Small intestine (tissue), 7 donors: ENCODE results near the gene PKNOX2. TPM values are rescaled to one million over a fixed set of nuclear protein-coding genes. Genes with fewer than 3 reads are reported as not detected.

Experiments
- DNase-seq, 2 donors: peaks; one replicate each; pipeline versions ENCODE4 v3.0.0 to v3.0.0-alpha.2; 2013
- FAIRE-seq: peaks from 2 replicates; lab custom pipeline; 2012; peaks lifted over from hg19 to GRCh38; lab: Jason Lieb, UNC
- H3K27ac ChIP-seq, 3 donors: one replicate each; pipeline ENCODE4 v1.5.1; 2013; ENCODE audit warnings: low read length in 2 of 3, mild to moderate bottlenecking in 2 of 3, control low read depth in 1 of 3, inconsistent platforms in 1 of 3, low read depth in 1 of 3, moderate library complexity in 1 of 3
- H3K27me3 ChIP-seq, 3 donors: one replicate each; pipeline ENCODE4 v1.6.1; 2013; ENCODE audit warnings: low read length in 3 of 3, inconsistent platforms in 1 of 3; ENCODE audit not compliant: control insufficient read depth in 3 of 3, insufficient read depth in 3 of 3
- H3K36me3 ChIP-seq, 3 donors: one replicate each; pipeline ENCODE4 v1.6.1; 2013; ENCODE audit warnings: low read length in 3 of 3, inconsistent platforms in 1 of 3, low read depth in 1 of 3, mild to moderate bottlenecking in 1 of 3, moderate library complexity in 1 of 3; ENCODE audit not compliant: control insufficient read depth in 3 of 3, insufficient read depth in 2 of 3
- H3K4me1 ChIP-seq, 3 donors: one replicate each; pipeline ENCODE4 v1.6.1; 2013; ENCODE audit warnings: low read length in 2 of 3, inconsistent platforms in 1 of 3, low read depth in 1 of 3, mild to moderate bottlenecking in 1 of 3, moderate library complexity in 1 of 3; ENCODE audit not compliant: control insufficient read depth in 3 of 3, insufficient read depth in 2 of 3
- H3K4me3 ChIP-seq, 3 donors: one replicate each; pipeline ENCODE4 v1.5.1; 2013; ENCODE audit warnings: low read length in 3 of 3, control low read depth in 1 of 3, inconsistent platforms in 1 of 3, low read depth in 1 of 3, mild to moderate bottlenecking in 1 of 3, moderate library complexity in 1 of 3
- H3K9me3 ChIP-seq, 2 donors: one replicate each; pipeline ENCODE4 v1.6.1; 2013; ENCODE audit warnings: low read depth in 1 of 2, low read length in 1 of 2; ENCODE audit not compliant: control insufficient read depth in 2 of 2, insufficient read depth in 1 of 2
- WGBS, 3 donors: extraction: QIAGEN DNeasy Blood & Tissue Kit; methylation state at CpG; one replicate each; pipeline ENCODE4 v1.1.7; 2013; 5-methylcytosine and 5-hydroxymethylcytosine counted together
- polyA plus RNA-seq, 4 donors: library from polyadenylated mRNA; stranded (reverse) in 3 of 4; unstranded in 1 of 4; fragments of 200-250 nt in 3 of 4; fragments of 120-200 nt in 1 of 4; gene quantifications; one replicate each; pipeline versions ENCODE4 v1.2.1 to v1.2.3, GENCODE V29; 2013
- donor health status: healthy with polysubstance abuse.
- donor health status: control.
- donor health status: control.
- donor health status: Bipolar disorder and iron deficiency.
- donor health status: healthy.

Gene PKNOX2
- polyA plus RNA-seq, 4 donors: 1.1 to 2.5 (median 1.2) TPM; not detected in 1

DNA sequence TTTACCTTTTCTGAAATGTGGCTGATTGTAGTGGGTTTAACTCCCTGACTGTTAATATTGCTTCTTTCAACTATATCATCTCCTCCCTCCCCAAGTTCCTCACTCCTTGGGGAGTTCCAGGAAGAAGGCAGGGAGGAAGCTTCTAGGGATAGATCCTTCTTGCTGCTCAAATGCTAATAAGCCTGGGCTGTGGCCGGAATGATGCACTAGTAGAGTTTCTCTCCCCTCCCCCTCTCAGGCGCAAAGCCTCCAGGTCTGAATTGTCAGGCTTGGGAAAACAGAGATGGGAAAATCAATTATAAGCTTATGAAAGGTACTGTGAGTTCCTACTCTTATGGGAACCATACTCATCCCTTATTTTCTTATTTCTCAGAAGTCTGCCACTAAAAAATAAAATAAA, 300.7 kb downstream of the PKNOX2 start:
- WGBS, 3 donors: 49 to 83% (median 73%) methylated on average over 2 of the region's 2 CpGs
- peaks cover 0 to 3% (median 0%) of the 10 kb centered on the region in 3 donors for H3K27me3 ChIP-seq
- FAIRE-seq: no peak

DNA sequence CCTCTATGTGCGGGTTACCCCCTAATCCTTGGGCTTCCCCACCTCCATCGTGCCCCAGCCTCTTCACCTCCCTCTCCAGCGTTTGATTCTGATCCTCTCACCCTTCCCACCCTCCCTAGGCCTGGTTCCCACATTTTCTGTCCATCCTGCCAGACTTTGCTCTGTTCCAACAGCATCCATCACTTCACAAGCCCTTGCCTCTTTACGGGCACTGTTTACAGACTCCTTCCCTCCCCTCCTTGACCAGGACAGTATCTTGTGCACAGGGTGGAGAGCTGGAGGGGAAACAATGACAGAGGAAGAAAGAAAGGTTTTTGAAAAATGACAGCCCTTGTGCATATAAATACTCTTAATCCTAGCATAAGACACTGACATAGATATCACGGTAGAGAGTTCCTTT, 301.1 kb downstream of the PKNOX2 start:
- DNase-seq: no peak
- no peaks in the 10 kb centered on the region for H3K36me3 ChIP-seq
- FAIRE-seq: no peak
- peaks cover 0 to 3% (median 0%) of the 10 kb centered on the region in 3 donors for H3K27me3 ChIP-seq
- no peaks in the 10 kb centered on the region for H3K9me3 ChIP-seq
- no peak overlapping the region for H3K27ac ChIP-seq
- 44 to 49% (median 47%) methylated on average over 5 of the region's 5 CpGs for WGBS, 3 donors
- H3K4me1 ChIP-seq: no peaks in the 10 kb centered on the region
- no peak overlapping the region for H3K4me3 ChIP-seq

More for the DNA sequence above, 300.7 kb downstream of the PKNOX2 start:
- no peak overlapping the region for H3K4me3 ChIP-seq
- no peaks in the 10 kb centered on the region for H3K36me3 ChIP-seq
- no peak for DNase-seq
- H3K27ac ChIP-seq: no peak overlapping the region
- H3K9me3 ChIP-seq: no peaks in the 10 kb centered on the region
- H3K4me1 ChIP-seq: no peaks in the 10 kb centered on the region

DNA sequence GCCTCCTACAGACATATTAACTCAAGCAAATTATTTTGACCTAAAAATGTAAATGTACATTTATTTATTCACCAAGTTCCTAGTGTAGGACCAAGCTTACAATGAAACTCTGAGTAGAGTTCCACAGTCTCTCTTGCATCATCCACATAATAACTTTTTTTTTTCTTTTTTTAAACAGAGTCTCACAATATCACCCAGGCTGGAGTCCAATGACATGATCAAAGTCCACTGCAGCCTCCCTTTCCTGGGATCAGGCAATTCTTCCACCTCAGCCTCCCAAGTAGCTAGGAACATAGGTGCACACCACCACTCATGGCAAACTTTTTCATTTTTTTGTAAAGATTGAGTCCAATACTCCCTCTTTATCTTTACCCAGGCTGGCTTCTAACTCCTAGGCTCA, 303.5 kb downstream of the PKNOX2 start:
- Histone ChIP-seq H3K27ac (no peak overlapping the region), H3K27me3 (peaks cover 0 to 3% (median 0%) of the 10 kb centered on the region in 3 donors), H3K4me3 (no peak overlapping the region), H3K9me3 (no peaks in the 10 kb centered on the region), H3K36me3 (no peaks in the 10 kb centered on the region), H3K4me1 (no peaks in the 10 kb centered on the region)
- no peak for FAIRE-seq
- peak; percentile 5 to 10 for DNase-seq

DNA sequence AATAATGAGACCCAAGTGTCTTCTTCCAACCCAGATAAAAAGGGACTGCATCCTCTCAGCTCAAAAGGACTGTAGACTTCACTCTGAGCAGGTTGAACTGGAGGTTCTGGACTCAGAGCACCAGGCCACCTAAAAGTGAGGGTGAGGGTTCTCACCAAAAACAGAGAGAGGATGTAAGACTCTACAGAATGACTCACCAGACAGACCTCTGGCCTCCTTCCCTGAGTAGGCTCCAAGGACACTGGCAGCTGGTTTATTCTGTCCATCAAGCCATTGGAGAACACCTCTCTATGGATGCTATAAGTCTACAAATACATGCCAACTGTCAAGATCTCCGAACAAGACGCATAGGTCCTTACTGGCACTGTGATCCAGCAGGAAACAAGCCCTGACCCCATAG, 304.3 kb downstream of the PKNOX2 start:
- H3K27ac ChIP-seq: no peak overlapping the region
- H3K36me3 ChIP-seq: no peaks in the 10 kb centered on the region
- peaks cover 0 to 3% (median 0%) of the 10 kb centered on the region in 3 donors for H3K27me3 ChIP-seq
- FAIRE-seq (no peak), DNase-seq (no peak)
- no peak overlapping the region for H3K4me3 ChIP-seq
- no peaks in the 10 kb centered on the region for H3K4me1 ChIP-seq
- 95 to 100% (median 98%) methylated on average over 2 of the region's 2 CpGs for WGBS, 3 donors
- no peaks in the 10 kb centered on the region for H3K9me3 ChIP-seq

DNA sequence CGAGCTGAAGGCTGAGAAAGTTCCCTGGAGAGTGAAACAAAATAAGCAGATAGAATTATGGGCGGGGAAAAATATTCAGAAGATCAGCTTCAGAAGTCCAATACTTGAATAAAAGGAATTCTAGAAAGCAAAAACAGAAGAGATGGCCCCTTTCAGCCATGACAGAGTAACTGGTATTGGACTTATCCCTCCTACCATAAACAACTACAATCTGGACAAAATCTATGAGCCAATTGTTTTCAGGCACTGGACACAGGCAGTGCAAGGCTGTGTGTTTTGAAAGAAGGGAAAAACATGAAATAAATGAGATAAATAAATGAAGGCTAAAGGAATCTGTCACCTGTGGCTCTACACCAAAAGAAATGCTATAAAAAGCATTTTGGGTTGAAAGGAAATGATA, 305.8 kb downstream of the PKNOX2 start:
- no peak for FAIRE-seq
- no peaks in the 10 kb centered on the region for H3K4me1 ChIP-seq
- no peak overlapping the region for H3K4me3 ChIP-seq
- no peaks in the 10 kb centered on the region for H3K27me3 ChIP-seq
- no peak for DNase-seq
- H3K27ac ChIP-seq: no peak overlapping the region
- H3K9me3 ChIP-seq: no peaks in the 10 kb centered on the region
- WGBS, 3 donors: 58 to 75% (median 68%) methylated on average over 2 of the region's 2 CpGs
- H3K36me3 ChIP-seq: no peaks in the 10 kb centered on the region

DNA sequence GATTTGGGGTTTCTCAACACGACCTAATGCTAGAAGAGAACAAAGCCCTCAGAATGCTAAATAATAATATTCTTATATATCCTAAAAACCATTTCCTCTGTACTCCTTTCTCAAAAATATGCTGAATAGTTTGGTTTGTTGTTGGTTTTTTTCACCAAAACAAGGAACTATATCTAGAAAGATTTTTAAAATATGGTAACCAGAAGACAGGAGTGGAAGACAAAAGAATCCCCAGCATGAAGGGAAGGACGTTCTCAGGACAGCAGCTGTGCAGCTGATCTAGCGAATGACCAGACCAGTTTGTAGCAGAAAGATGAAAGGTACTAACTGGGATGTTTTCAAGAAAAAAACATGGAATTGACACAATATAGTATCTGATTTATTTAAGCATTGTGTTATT, 312.2 kb downstream of the PKNOX2 start:
- 44 to 67% (median 47%) methylated on average over 3 of the region's 3 CpGs for WGBS, 3 donors
- FAIRE-seq: no peak

DNA sequence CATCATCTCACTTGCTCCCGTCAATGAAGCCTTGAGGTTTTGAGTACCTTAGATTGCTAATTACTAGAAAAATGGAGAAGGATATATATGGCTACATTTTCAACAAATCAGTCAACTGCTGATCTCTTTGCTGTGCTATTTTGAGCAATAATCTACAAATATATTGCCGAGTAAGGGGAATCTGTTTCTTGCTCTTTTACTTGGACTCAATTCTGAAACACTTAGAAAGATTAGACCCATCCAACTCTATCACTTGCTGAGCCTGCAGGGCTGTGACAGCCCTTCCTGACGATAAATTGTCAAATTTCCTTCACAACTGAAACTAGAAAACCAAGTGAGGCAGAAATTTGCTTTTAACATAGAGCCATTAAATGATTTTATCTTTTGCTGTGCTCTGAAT, 314.6 kb downstream of the PKNOX2 start:
- H3K27me3 ChIP-seq: peaks cover 0 to 3% (median 0%) of the 10 kb centered on the region in 3 donors
- H3K9me3 ChIP-seq: no peaks in the 10 kb centered on the region
- FAIRE-seq (no peak), DNase-seq (no peak)
- WGBS, 3 donors: 81 to 83% (median 83%) methylated on average over 3 of the region's 3 CpGs
- no peak overlapping the region for H3K4me3 ChIP-seq
- H3K36me3 ChIP-seq: no peaks in the 10 kb centered on the region
- H3K4me1 ChIP-seq: no peaks in the 10 kb centered on the region
- no peak overlapping the region for H3K27ac ChIP-seq

More for the DNA sequence above, 312.2 kb downstream of the PKNOX2 start:
- no peaks in the 10 kb centered on the region for H3K9me3 ChIP-seq
- no peak overlapping the region for H3K4me3 ChIP-seq
- peaks cover 0 to 3% (median 0%) of the 10 kb centered on the region in 3 donors for H3K27me3 ChIP-seq
- no peaks in the 10 kb centered on the region for H3K4me1 ChIP-seq
- H3K27ac ChIP-seq: no peak overlapping the region
- DNase-seq: no peak
- no peaks in the 10 kb centered on the region for H3K36me3 ChIP-seq

DNA sequence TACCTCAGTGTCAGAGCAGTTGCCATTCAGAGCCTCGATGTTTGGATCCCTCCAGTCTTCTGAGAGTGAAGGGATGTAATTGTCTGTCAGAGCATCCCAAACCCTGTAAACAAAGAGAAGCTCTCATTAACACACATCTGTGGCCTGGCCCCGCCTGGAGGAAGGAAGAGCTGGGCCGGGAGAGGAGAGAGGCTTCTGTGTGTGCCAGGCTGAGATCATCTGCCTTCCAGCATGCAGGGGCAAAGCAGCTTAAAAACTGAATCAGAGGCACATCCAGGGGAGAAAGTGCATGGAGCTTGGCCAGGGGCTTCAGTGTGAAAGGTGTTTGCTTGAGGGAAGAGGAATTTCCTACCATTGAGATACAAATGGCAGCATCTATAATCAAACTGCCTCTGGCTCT, 317.0 kb downstream of the PKNOX2 start:
- no peak for FAIRE-seq

More for the DNA sequence above, 317.0 kb downstream of the PKNOX2 start:
- Histone ChIP-seq H3K27me3 (peaks cover 0 to 3% (median 0%) of the 10 kb centered on the region in 3 donors), H3K4me1 (no peaks in the 10 kb centered on the region), H3K4me3 (no peak overlapping the region), H3K9me3 (no peaks in the 10 kb centered on the region), H3K36me3 (no peaks in the 10 kb centered on the region), H3K27ac (no peak overlapping the region)
- WGBS, 3 donors: 52 to 67% (median 60%) methylated on average over 3 of the region's 3 CpGs
- DNase-seq: no peak
